Adrenal gland (tissue), 12 donors: ENCODE results near the gene ARHGAP40. TPM values are rescaled to one million over a fixed set of nuclear protein-coding genes. Genes with fewer than 3 reads are reported as not detected.

Source experiments
- DNase-seq, 7 donors: peaks; one replicate each; pipeline ENCODE4 v3.0.0-alpha.2; 2019 to 2020
- H3K27ac ChIP-seq, 5 donors: fragments of 200-600 bp; sonication (generic) in 4 of 5; 1 replicate in 3 of 5; 2 replicates in 2 of 5; pipeline versions ENCODE4 v1.5.1 to v1.8.0; 2016 to 2020; ENCODE audit warnings: mild to moderate bottlenecking in 1 of 5
- H3K27me3 ChIP-seq: fragments of 200-600 bp; 2 replicates; pipeline ENCODE4 v1.8.0; 2021
- H3K36me3 ChIP-seq, 2 donors: fragments of 200-600 bp; replicated peaks in 1 of 2; 1 replicate in 1 of 2; 2 replicates in 1 of 2; pipeline versions ENCODE4 v1.5.1 to v1.8.0; 2018 to 2022
- H3K4me1 ChIP-seq, 2 donors: fragments of 200-600 bp; replicated peaks in 1 of 2; 1 replicate in 1 of 2; 2 replicates in 1 of 2; pipeline versions ENCODE4 v1.5.1 to v1.8.0; 2018 to 2021
- H3K4me3 ChIP-seq, 4 donors: fragments of 200-600 bp; sonication (generic) in 3 of 4; one replicate each; pipeline ENCODE4 v1.5.1; 2016 to 2018
- H3K9me3 ChIP-seq, 3 donors: fragments of 200-600 bp; sonication (generic) in 1 of 3; replicated peaks in 1 of 3; 1 replicate in 2 of 3; 2 replicates in 1 of 3; pipeline versions ENCODE4 v1.5.1 to v1.8.0; 2016 to 2021
- POLR2A ChIP-seq, 2 donors: fragments of 450-650 bp; IDR thresholded peaks; one replicate each; pipeline ENCODE4 v1.6.1; 2017; ENCODE audit warnings: antibody characterized with exemption in 2 of 2, mild to moderate bottlenecking in 2 of 2, moderate library complexity in 1 of 2
- WGBS, 4 donors: extraction: QIAGEN DNeasy Blood & Tissue Kit in 2 of 4; methylation state at CpG; one replicate each; pipeline versions ENCODE4 v1.1.5 to v1.1.7; 2013 to 2017; 5-methylcytosine and 5-hydroxymethylcytosine counted together
- intact Hi-C, 2 donors: fragments of 100-400 bp; cut with DNase I; formaldehyde crosslinking; loops; one replicate each; pipeline versions ENCODE4 v1.14.1 to v1.15.0; 2022 to 2023
- polyA plus RNA-seq, 3 donors: library from polyadenylated mRNA; stranded (reverse); fragments of 200-250 nt in 2 of 3; fragments of 350-450 nt in 1 of 3; fragmentation: Illumina TruSeq in 1 of 3; extraction: RNeasy Lipid Tissue Mini Kit (QIAGEN cat#74804) in 1 of 3; gene quantifications; one replicate each; pipeline ENCODE4 v1.2.3, GENCODE V29; 2013 to 2014
- total RNA-seq, 9 donors: library from RNA; depleted of rRNA in 4 of 9; stranded (reverse); fragments of >200 nt in 4 of 9; fragments of 120-200 nt in 1 of 9; fragmentation: NEBNext Ultra II Directional in 1 of 9; extraction: Animal tissue kit (Norgen Biotek cat#: 25700) in 1 of 9; gene quantifications; one replicate each; pipeline versions ENCODE4 v1.1.0 to v1.2.4, GENCODE V29; 2013 to 2023
- TF ChIP-seq, protein P1 (sequence below), 6 experiments: fragments of 450-650 bp in 4 of 6; fragments of 200-600 bp in 2 of 6; sonication (generic) in 1 of 6; IDR thresholded peaks; 1 replicate in 5 of 6; 2 replicates in 1 of 6; pipeline versions ENCODE4 v1.5.1 to v1.8.0; 2016 to 2021; ENCODE audit warnings: antibody characterized with exemption in 6 of 6, mild to moderate bottlenecking in 2 of 6, moderate library complexity in 1 of 6
- donor health status: healthy with polysubstance abuse.
- donor health status: Bipolar disorder and iron deficiency.
- donor health status: DM: yes; HTN: yes; CAD: no.
- donor health status: DM: no; HTN: no; CAD: no.
- donor health status: DM: no; HTN: no; CAD: no.
- donor health status: DM: yes; HTN: yes; CAD: no.

The ARHGAP40 gene
- total and polyA plus RNA-seq, 12 donors, result 0.08 TPM; not detected in 11

DNA sequence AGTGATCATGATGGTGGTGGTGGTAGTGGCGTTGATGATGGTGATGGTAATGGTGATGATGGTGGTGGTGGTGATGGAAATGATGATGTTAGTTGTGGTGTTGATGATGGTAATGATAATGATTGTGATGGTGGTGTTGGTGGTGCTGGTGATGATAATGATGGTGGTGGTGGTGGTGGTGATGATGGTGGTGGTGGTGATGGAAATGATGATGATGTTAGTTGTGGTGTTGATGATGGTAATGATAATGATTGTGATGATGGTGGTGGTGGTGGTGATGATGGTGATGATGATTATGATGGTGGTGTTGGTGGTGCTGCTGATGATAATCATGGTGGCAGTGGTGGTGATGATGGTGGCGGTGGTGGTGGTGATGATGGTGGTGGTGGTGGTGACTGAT is 51.4 kb downstream of the ARHGAP40 start:
- H3K27ac ChIP-seq, result no peak overlapping the region
- intact Hi-C loops, result loop anchor here in 1 of 2 donors (5.0 kb wide), 1 partner anchor 79 kb away; no protein-coding TSS in a partner anchor
- H3K36me3 ChIP-seq, result no peaks in the 10 kb centered on the region
- WGBS, 4 donors, result 80 to 94% (median 91%) methylated on average over 2 of the region's 2 CpGs
- no peak for DNase-seq
- no peak for TF ChIP-seq POLR2A (IDR thresholded peaks at IDR 0.05)
- peaks cover 5% of the 10 kb centered on the region for H3K27me3 ChIP-seq
- H3K4me1 ChIP-seq, result no peaks in the 10 kb centered on the region
- no peak overlapping the region for H3K4me3 ChIP-seq
- no peaks in the 10 kb centered on the region for H3K9me3 ChIP-seq

DNA sequence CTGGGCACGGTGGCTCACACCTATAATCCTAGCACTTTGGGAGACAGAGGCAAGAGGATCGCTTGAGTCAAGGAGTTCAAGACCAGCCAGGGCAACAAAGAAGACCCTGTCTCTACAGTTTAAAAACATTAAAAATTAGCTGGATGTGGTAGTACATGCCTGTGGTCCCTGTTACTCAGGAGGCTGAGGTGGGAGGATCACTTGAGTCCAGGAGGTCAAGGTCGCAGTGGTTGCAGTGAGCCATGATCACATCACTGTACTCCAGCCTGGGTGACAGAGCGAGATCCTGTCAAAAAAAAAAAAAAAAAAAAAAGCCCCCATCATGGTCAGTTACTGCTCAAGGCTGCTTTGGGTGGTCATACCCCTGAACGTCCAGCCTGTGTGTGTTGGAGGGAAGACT is 55.8 kb downstream of the ARHGAP40 start:
- Histone ChIP-seq H3K9me3 (no peaks in the 10 kb centered on the region), H3K4me1 (no peaks in the 10 kb centered on the region), H3K27me3 (peaks cover 3% of the 10 kb centered on the region), H3K4me3 (no peak overlapping the region), H3K27ac (no peak overlapping the region), H3K36me3 (no peaks in the 10 kb centered on the region)
- WGBS, 4 donors, result 71 to 85% (median 80%) methylated on average over 5 of the region's 5 CpGs
- no peak for DNase-seq
- TF ChIP-seq POLR2A (IDR thresholded peaks at IDR 0.05), result no peak
- TF ChIP-seq, protein P1, sequence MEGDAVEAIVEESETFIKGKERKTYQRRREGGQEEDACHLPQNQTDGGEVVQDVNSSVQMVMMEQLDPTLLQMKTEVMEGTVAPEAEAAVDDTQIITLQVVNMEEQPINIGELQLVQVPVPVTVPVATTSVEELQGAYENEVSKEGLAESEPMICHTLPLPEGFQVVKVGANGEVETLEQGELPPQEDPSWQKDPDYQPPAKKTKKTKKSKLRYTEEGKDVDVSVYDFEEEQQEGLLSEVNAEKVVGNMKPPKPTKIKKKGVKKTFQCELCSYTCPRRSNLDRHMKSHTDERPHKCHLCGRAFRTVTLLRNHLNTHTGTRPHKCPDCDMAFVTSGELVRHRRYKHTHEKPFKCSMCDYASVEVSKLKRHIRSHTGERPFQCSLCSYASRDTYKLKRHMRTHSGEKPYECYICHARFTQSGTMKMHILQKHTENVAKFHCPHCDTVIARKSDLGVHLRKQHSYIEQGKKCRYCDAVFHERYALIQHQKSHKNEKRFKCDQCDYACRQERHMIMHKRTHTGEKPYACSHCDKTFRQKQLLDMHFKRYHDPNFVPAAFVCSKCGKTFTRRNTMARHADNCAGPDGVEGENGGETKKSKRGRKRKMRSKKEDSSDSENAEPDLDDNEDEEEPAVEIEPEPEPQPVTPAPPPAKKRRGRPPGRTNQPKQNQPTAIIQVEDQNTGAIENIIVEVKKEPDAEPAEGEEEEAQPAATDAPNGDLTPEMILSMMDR (IDR thresholded peaks at IDR 0.05), result no peak
- intact Hi-C loops, result loop anchor here in 1 of 2 donors (5.0 kb wide), 1 partner anchor 35 kb away; no protein-coding TSS in a partner anchor

DNA sequence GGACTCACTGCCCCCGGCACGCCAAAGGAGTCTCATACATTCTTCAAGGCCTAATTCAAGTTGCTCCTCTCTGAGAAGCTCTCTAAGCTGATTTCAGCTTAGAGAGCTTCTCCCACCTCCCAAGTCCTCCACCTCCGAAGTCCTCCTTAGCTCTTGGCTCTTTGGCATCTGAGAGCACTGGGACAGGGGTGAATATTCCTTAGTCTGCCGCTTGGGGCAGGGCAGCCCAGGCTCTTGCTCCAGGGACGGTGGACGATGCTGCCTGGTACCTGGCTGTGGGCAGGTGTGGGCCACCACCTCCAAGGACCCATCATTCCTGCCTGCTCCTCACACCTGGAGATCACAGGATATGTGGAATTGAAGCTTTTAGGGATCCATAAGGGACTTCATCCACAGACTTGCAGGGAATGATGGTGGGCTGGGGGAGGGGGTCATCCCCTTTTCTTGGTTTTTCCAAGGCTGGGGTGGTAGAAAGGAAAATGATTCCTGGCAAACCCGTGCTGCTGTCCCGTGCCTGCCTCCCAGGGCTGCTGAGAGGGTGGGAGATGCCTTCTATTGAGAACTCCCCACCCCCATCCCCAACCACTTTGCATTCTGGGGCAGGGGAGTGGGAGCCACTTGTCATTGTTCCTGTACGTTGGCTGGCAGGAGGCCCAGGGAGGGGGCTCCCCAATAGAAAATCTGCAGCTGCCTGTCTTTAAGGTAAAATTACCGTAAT is 57.4 kb downstream of the ARHGAP40 start:
- no peaks in the 10 kb centered on the region for H3K4me1 ChIP-seq
- DNase-seq, result peak in 4 of 7 donors; percentile 25 to 59 (median 36)
- no peaks in the 10 kb centered on the region for H3K36me3 ChIP-seq
- no peaks in the 10 kb centered on the region for H3K9me3 ChIP-seq
- no peak overlapping the region for H3K27ac ChIP-seq
- TF ChIP-seq, protein P1 (IDR thresholded peaks at IDR 0.05), result peak; percentile 34 to 66 (median 54)
- TF ChIP-seq POLR2A (IDR thresholded peaks at IDR 0.05), result no peak
- H3K27me3 ChIP-seq, result no peaks in the 10 kb centered on the region
- H3K4me3 ChIP-seq, result no peak overlapping the region
- intact Hi-C loops, result loop anchor here in 1 of 2 donors (5.0 kb wide), 1 partner anchor 33 kb away; no protein-coding TSS in a partner anchor
- 12 to 21% (median 14%) methylated on average over 6 to 10 of the region's 10 CpGs for WGBS, 4 donors

DNA sequence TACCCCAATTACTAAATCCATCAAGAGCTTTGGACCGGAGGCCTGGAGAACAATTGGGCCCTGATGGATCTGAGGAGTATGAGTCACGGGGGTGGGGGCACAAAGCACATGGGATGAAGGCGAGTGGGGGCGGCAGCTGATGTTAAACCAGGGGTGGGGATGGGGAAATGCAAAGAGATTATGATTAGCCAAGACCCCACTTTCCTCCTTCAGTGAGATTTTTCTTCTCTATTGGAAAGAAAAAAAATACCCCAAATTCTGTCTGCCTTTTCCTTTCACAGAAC is 57.9 kb downstream of the ARHGAP40 start:
- no peak overlapping the region for H3K27ac ChIP-seq
- TF ChIP-seq, protein P1 (IDR thresholded peaks at IDR 0.05), result no peak
- no peak for TF ChIP-seq POLR2A (IDR thresholded peaks at IDR 0.05)
- DNase-seq, result no peak
- 59 to 75% (median 64%) methylated on average over 4 of the region's 4 CpGs for WGBS, 4 donors
- H3K36me3 ChIP-seq, result no peaks in the 10 kb centered on the region
- H3K9me3 ChIP-seq, result no peaks in the 10 kb centered on the region
- no peaks in the 10 kb centered on the region for H3K4me1 ChIP-seq
- no peaks in the 10 kb centered on the region for H3K27me3 ChIP-seq
- H3K4me3 ChIP-seq, result no peak overlapping the region
- intact Hi-C loops, result loop anchor here in 1 of 2 donors (5.0 kb wide), 1 partner anchor 33 kb away; no protein-coding TSS in a partner anchor

DNA sequence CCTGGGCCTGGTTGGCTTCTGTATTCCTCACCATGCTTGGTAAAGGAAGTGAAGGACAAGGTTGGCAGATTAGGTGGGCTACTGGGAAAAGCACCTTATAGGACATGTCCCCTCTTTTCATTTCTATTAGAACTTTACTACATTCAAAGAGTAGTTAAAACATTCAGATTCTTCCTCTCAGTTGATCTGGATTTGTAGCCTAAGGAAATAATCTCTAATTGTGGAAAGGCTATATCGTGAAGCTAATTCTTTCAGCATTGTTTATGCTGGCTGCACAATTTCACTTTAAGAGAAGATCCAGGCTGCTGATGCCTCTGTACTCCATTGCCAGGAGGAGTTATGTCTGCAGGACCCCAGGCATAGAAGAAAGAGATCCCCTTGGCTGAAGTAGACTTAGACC is 58.8 kb downstream of the ARHGAP40 start:
- H3K4me3 ChIP-seq, result no peak overlapping the region
- no peak overlapping the region for H3K27ac ChIP-seq
- no peaks in the 10 kb centered on the region for H3K9me3 ChIP-seq
- no peaks in the 10 kb centered on the region for H3K36me3 ChIP-seq
- 69 to 95% (median 93%) methylated on average over 1 of the region's 1 CpG for WGBS, 4 donors
- no peak for DNase-seq
- H3K4me1 ChIP-seq, result no peaks in the 10 kb centered on the region
- intact Hi-C loops, result no loop called here
- no peaks in the 10 kb centered on the region for H3K27me3 ChIP-seq
- TF ChIP-seq, protein P1 (IDR thresholded peaks at IDR 0.05), result no peak
- TF ChIP-seq POLR2A (IDR thresholded peaks at IDR 0.05), result no peak
